Measurements from ENCODE around the gene CCSAP. TPM values are rescaled to one million over a fixed set of nuclear protein-coding genes. Genes with fewer than 3 reads are reported as not detected.

The CCSAP gene
- total RNA-seq, 1 experiment from 2014 or later: 8.5 TPM

- no CpG with 5 or more reads among the region's 2 CpGs for WGBS (ENCODE audit: extremely low coverage, insufficient read length, low lambda C conversion rate)
- no peak overlapping the region for H4K91ac ChIP-seq (ENCODE audit: insufficient read length, low read depth, low read length)
- no peak overlapping the region for H3T11ph ChIP-seq (ENCODE audit: low read length)
- H3K9me3 ChIP-seq (ENCODE audit: control insufficient read depth, low read depth, low read length): no peaks in the 10 kb centered on the region
- H3K23ac ChIP-seq (ENCODE audit: insufficient read length, low read depth, low read length): no peak overlapping the region
- H4K5ac ChIP-seq (ENCODE audit: insufficient read length, low read depth, low read length): no peak overlapping the region
- no peak overlapping the region for H2AFZ ChIP-seq (ENCODE audit: low read length)
- H3K4me3 Mint-ChIP-seq: no peak overlapping the region
- no peaks in the 10 kb centered on the region for H3K27me3 Mint-ChIP-seq (ENCODE audit: low read depth)
- no peaks in the 10 kb centered on the region; the same call in 1 of the 2 replicates for H3K4me1 ChIP-seq (ENCODE audit: insufficient read depth, low read length)
- H3K79me1 ChIP-seq (ENCODE audit: insufficient read depth, low read depth, low read length, poor library complexity, severe bottlenecking): peaks cover 10% of the 10 kb centered on the region
- no peak overlapping the region for H2BK20ac ChIP-seq (ENCODE audit: low read depth, low read length, poor library complexity, severe bottlenecking)
- no peak overlapping the region for H3K56ac ChIP-seq (ENCODE audit: insufficient read length, low read depth, low read length)
- no peak overlapping the region for H2AK5ac ChIP-seq (ENCODE audit: insufficient read length, low read length)
- H2BK120ac ChIP-seq (ENCODE audit: low read depth, low read length, poor library complexity, severe bottlenecking): no peak overlapping the region
- peaks cover 9 to 18% (median 12%) of the 10 kb centered on the region in 3 experiments for H3K36me3 Mint-ChIP-seq (ENCODE audit: insufficient read depth in 1 of 3, low read depth in 3 of 3)
- H4K20me1 ChIP-seq (ENCODE audit: control insufficient read depth, insufficient read depth, insufficient read length): no peaks in the 10 kb centered on the region
- H2BK15ac ChIP-seq (ENCODE audit: low read depth, low read length): no peak overlapping the region
- H2BK12ac ChIP-seq (ENCODE audit: insufficient read length, low read depth, low read length): no peak overlapping the region
- H3K4me1 Mint-ChIP-seq: peaks cover 12 to 15% of the 10 kb centered on the region in 2 experiments
- peaks cover 18% of the 10 kb centered on the region; the same call in 1 of the 2 replicates for H3K79me2 ChIP-seq (ENCODE audit: insufficient read depth, low read length)
- no peak for DNase-seq
- H4K8ac ChIP-seq (replicated peaks; ENCODE audit: insufficient read length, low read depth, low read length): no peak overlapping the region
- no peak for TF ChIP-seq CTCF (conservative IDR thresholded peaks at IDR 0.05)
- H3K9me3 Mint-ChIP-seq: peaks cover 7% of the 10 kb centered on the region in 2 experiments; a peak in 4 of 5 replicates
- no peak overlapping the region for H3K27ac Mint-ChIP-seq
- H3K27me3 ChIP-seq (ENCODE audit: insufficient read depth, low read length): no peaks in the 10 kb centered on the region
- H3K14ac ChIP-seq (ENCODE audit: insufficient read depth, low read length): no peak overlapping the region
- no peak overlapping the region for H2BK5ac ChIP-seq (ENCODE audit: insufficient read length, low read length)
- H3K9ac ChIP-seq (ENCODE audit: extremely low read depth, insufficient read length, low read length): no peak overlapping the region
- no peaks in the 10 kb centered on the region for H3K23me2 ChIP-seq (ENCODE audit: insufficient read length, low read depth, low read length, poor library complexity, severe bottlenecking)
- no peak overlapping the region for H3K4ac ChIP-seq (ENCODE audit: low read depth, low read length)
- H3K18ac ChIP-seq (ENCODE audit: insufficient read length, low read depth, low read length): no peak overlapping the region
- no peak overlapping the region for H3K4me2 ChIP-seq (ENCODE audit: insufficient read depth, insufficient read length, low read length)
- H3K27ac ChIP-seq (ENCODE audit: insufficient read length, low read depth, low read length): no peak overlapping the region
Observed at GRCh38 chr1:229334269-229334668, 8.6 kb downstream of the CCSAP start.
